GM12878 (cell line): ENCODE measurements around the gene IFNAR2. TPM values are rescaled to one million over a fixed set of nuclear protein-coding genes. Genes with fewer than 3 reads are reported as not detected.

Source experiments
- ATAC-seq: fragments of 200-7000 bp; cut with Tn5 transposase; 3 replicates; pipeline ENCODE4 v1.9.1; 2020; ENCODE audit warnings: mild to moderate bottlenecking, moderate library complexity
- BruUV-seq: library from RNA; stranded (reverse); fragments of 400-500 nt; replicated peaks from 2 replicates; lab custom pipeline; 2021; lab: Mats Ljungman, UMichigan
- CTCF ChIA-PET: fragments of 300-600 bp; sonication (Branson Sonifier 250); formaldehyde crosslinking; extraction: SDS; loops from one replicate; lab custom pipeline; 2021; ENCODE audit warnings: inconsistent platforms; lab: Yijun Ruan, JAX
- POLR2A ChIA-PET: fragments of 350-600 bp; formaldehyde crosslinking; extraction: SDS; loops from one replicate; lab custom pipeline; 2021; ENCODE audit warnings: inconsistent platforms; lab: Charles Lee
- RAD21 ChIA-PET: fragments of 300-600 bp; sonication (Branson Sonifier 250); formaldehyde crosslinking; loops from one replicate; lab custom pipeline; 2023; ENCODE audit warnings: antibody characterized with exemption; ENCODE audit not compliant: unreplicated experiment; lab: Charles Lee
- SMC1A ChIA-PET: fragments of 300-600 bp; sonication (Branson Sonifier 250); formaldehyde crosslinking; loops from one replicate; lab custom pipeline; 2023; ENCODE audit not compliant: unreplicated experiment, uncharacterized antibody; lab: Charles Lee
- DNase-seq: peaks from one replicate; pipeline ENCODE4 v3.0.0-alpha.2; 2011; ENCODE audit warnings: low read depth, low spot score
- FAIRE-seq: peaks from 3 replicates; lab custom pipeline; 2011; peaks lifted over from hg19 to GRCh38; lab: Jason Lieb, UNC
- H2AFZ ChIP-seq: 2 replicates; pipeline ENCODE4 v1.6.0; 2011; ENCODE audit warnings: low read depth, low read length, control low read depth; ENCODE audit not compliant: control insufficient read depth
- H3K27ac ChIP-seq: 2 replicates; pipeline ENCODE4 v1.5.1; 2011; ENCODE audit warnings: control low read depth; ENCODE audit not compliant: control insufficient read depth, insufficient read depth
- H3K27me3 ChIP-seq, 2 experiments: replicated peaks in 1 of 2; 2 replicates each; pipeline versions ENCODE4 v1.6.0 to v1.6.1; 2011; ENCODE audit warnings: low read length in 1 of 2; ENCODE audit not compliant: control insufficient read depth in 2 of 2, insufficient read depth in 2 of 2
- H3K36me3 ChIP-seq, 2 experiments: 2 replicates each; pipeline ENCODE4 v1.5.1; 2011; ENCODE audit warnings: low read length in 1 of 2; ENCODE audit not compliant: control insufficient read depth in 2 of 2, insufficient read depth in 2 of 2
- H3K4me1 ChIP-seq: 2 replicates; pipeline ENCODE4 v1.6.1; 2011; ENCODE audit warnings: mild to moderate bottlenecking, low read length, moderate library complexity, mixed read lengths; ENCODE audit not compliant: control insufficient read depth, insufficient read depth
- H3K4me2 ChIP-seq: 2 replicates; pipeline ENCODE4 v1.6.0; 2011; ENCODE audit warnings: control low read depth; ENCODE audit not compliant: control insufficient read depth, insufficient read depth
- H3K4me3 ChIP-seq: fragments of 200-600 bp; sonication (generic); 2 replicates; pipeline ENCODE4 v1.5.1; 2016
- H3K79me2 ChIP-seq: 2 replicates; pipeline ENCODE4 v1.6.0; 2011; ENCODE audit warnings: low read length; ENCODE audit not compliant: control insufficient read depth, insufficient read depth
- H3K9ac ChIP-seq: 2 replicates; pipeline ENCODE4 v1.8.0; 2011; ENCODE audit warnings: low read length, control low read depth, mixed read lengths; ENCODE audit not compliant: control insufficient read depth, insufficient read depth
- H3K9me3 ChIP-seq: replicated peaks from 3 replicates; pipeline ENCODE4 v1.5.1; 2011; ENCODE audit warnings: mild to moderate bottlenecking, low read length; ENCODE audit not compliant: control insufficient read depth, insufficient read depth
- H4K20me1 ChIP-seq: 2 replicates; pipeline ENCODE4 v1.6.0; 2011; ENCODE audit not compliant: control insufficient read depth, insufficient read depth
- FOXM1 ChIP-seq: IDR thresholded peaks from 2 replicates; pipeline ENCODE4 v1.6.1; 2012; ENCODE audit warnings: low read depth, mild to moderate bottlenecking, inconsistent platforms, low read length, moderate library complexity
- HSF1 ChIP-seq: fragments of 150-350 bp; IDR thresholded peaks from 2 replicates; pipeline ENCODE4 v1.6.1; 2014; ENCODE audit warnings: mild to moderate bottlenecking, low read depth, low read length
- MAX ChIP-seq: IDR thresholded peaks from 2 replicates; pipeline ENCODE4 v1.6.1; 2012; ENCODE audit warnings: low read depth, low read length, improper control_type of control experiment
- NFYA ChIP-seq: IDR thresholded peaks from 2 replicates; pipeline ENCODE4 v1.6.1; 2011; ENCODE audit warnings: low read depth, mild to moderate bottlenecking, low read length, improper control_type of control experiment, borderline replicate concordance
- NR2F1 ChIP-seq: fragments of 450-650 bp; conservative IDR thresholded peaks from 2 replicates; pipeline ENCODE4 v1.6.1; 2017; ENCODE audit warnings: mild to moderate bottlenecking
- POU2F2 ChIP-seq: IDR thresholded peaks from 3 replicates; pipeline ENCODE4 v1.6.1; 2011; ENCODE audit warnings: low read depth, mild to moderate bottlenecking, low read length, borderline replicate concordance
- PRDM15 ChIP-seq: fragments of 450-650 bp; formaldehyde crosslinking; IDR thresholded peaks from 2 replicates; pipeline ENCODE4 v1.4.0; 2020; ENCODE audit warnings: mild to moderate bottlenecking, moderate library complexity
- RAD51 ChIP-seq: fragments of 450-650 bp; IDR thresholded peaks from 2 replicates; pipeline ENCODE4 v1.6.1; 2016; ENCODE audit warnings: moderate library complexity, mild to moderate bottlenecking, inconsistent platforms
- SMC3 ChIP-seq: IDR thresholded peaks from 2 replicates; pipeline ENCODE4 v1.6.1; 2011; ENCODE audit warnings: low read length, improper control_type of control experiment, borderline replicate concordance
- ZNF217 ChIP-seq: fragments of 450-650 bp; IDR thresholded peaks from 2 replicates; pipeline ENCODE4 v1.6.1; 2017; ENCODE audit warnings: antibody characterized with exemption, mild to moderate bottlenecking
- ZNF592 ChIP-seq: fragments of 450-650 bp; IDR thresholded peaks from 2 replicates; pipeline ENCODE4 v1.6.1; 2017; ENCODE audit warnings: mild to moderate bottlenecking, moderate library complexity
- ZNF622 ChIP-seq: fragments of 450-650 bp; IDR thresholded peaks from 2 replicates; pipeline ENCODE4 v1.6.1; 2017; ENCODE audit warnings: mild to moderate bottlenecking, inconsistent platforms
- ZSCAN29 ChIP-seq: fragments of 450-650 bp; IDR thresholded peaks from 2 replicates; pipeline ENCODE4 v1.6.1; 2017; ENCODE audit warnings: mild to moderate bottlenecking, moderate library complexity
- WGBS: methylation state at CpG from one replicate; pipeline ENCODE4 v1.1.6; 2016; ENCODE audit warnings: low lambda C conversion rate; ENCODE audit not compliant: insufficient replicate concordance, insufficient coverage; ENCODE audit errors: missing lambda C conversion rate; 5-methylcytosine and 5-hydroxymethylcytosine counted together
- in situ Hi-C: fragments of 300-500 bp; cut with MboI; formaldehyde crosslinking; loops from 9 replicates; pipeline ENCODE4 v1.14.3; 2018; ENCODE audit warnings: mixed read lengths
- intact Hi-C: fragments of 100-400 bp; cut with micrococcal nuclease; formaldehyde crosslinking; loops from one replicate; pipeline ENCODE4 v1.14.2; 2022; ENCODE audit not compliant: unreplicated experiment
- polyA plus RNA-seq, 11 experiments: library from polyadenylated mRNA; depleted of rRNA in 4 of 11; unstranded in 6 of 11; stranded (reverse) in 5 of 11; fragments of >200 nt; fragmentation: Nextera tagmentation in 4 of 11; fragmentation: Illumina TruSeq in 1 of 11; extraction: Ambion mirVana in 4 of 11; extraction: Trizol in 1 of 11; gene quantifications; 1 replicate in 1 of 11; 2 replicates in 10 of 11; pipeline versions ENCODE4 v1.2.1 to v1.2.3, GENCODE V29; 2011 to 2016; ENCODE audit warnings: inconsistent platforms in 2 of 11, missing spikeins in 2 of 11, low read depth in 1 of 11
- total RNA-seq, 4 experiments: library from RNA; depleted of rRNA in 3 of 4; stranded (reverse); fragments of >200 nt in 3 of 4; fragmentation: Illumina TruSeq in 1 of 4; extraction: Trizol in 1 of 4; gene quantifications; 2 replicates each; pipeline versions ENCODE4 v1.2.1 to v1.2.3, GENCODE V29; 2013 to 2021

Gene IFNAR2
- total and polyA plus RNA-seq, 10 of the 15 experiments (the other 5 are each of a cell fraction or from before 2014, with no cell fraction given), result 8.5 to 99.7 (median 58.1) TPM

GRCh38 chr21:33244082-33244778 is 14.5 kb downstream of the IFNAR2 start (continued):
- no peak for TF ChIP-seq ZNF592

GRCh38 chr21:33244779-33245105 is 15.0 kb downstream of the IFNAR2 start:
- peaks cover 28% of the 10 kb centered on the region for H3K4me1 ChIP-seq
- H4K20me1 ChIP-seq, result no peaks in the 10 kb centered on the region
- H3K27ac ChIP-seq, result peak overlapping the region; percentile 64
- in situ Hi-C loops, result no loop called here
- BruUV-seq, result no TSS peak
- intact Hi-C loops, result no loop called here
- DNase-seq (no peak), ATAC-seq (no peak), FAIRE-seq (no peak)
- ChIA-PET CTCF (interaction anchor here (0.9 kb wide), 1 partner anchor 15 kb away, joined by 3 read pairs; no protein-coding TSS in a partner anchor), SMC1A (interaction anchor here (1.3 kb wide), 1 partner anchor 16 kb away, joined by 4 read pairs; no protein-coding TSS in a partner anchor), POLR2A (interaction anchor here (0.7 kb wide), 1 partner anchor 12 kb away, joined by 3 read pairs; no protein-coding TSS in a partner anchor), RAD21 (no interaction called here)
- WGBS, result 92% methylated on average over 2 of the region's 2 CpGs
- H3K27me3 ChIP-seq, result no peaks in the 10 kb centered on the region
- H3K9ac ChIP-seq, result no peak overlapping the region
- H3K4me2 ChIP-seq, result no peak overlapping the region
- H2AFZ ChIP-seq, result no peak overlapping the region
- peaks cover 22 to 49% of the 10 kb centered on the region in 2 experiments for H3K36me3 ChIP-seq
- peaks cover 33% of the 10 kb centered on the region for H3K79me2 ChIP-seq
- H3K4me3 ChIP-seq, result no peak overlapping the region
- no peak for TF ChIP-seq NR2F1
- TF ChIP-seq ZSCAN29, result no peak
- TF ChIP-seq FOXM1, result no peak
- no peak for TF ChIP-seq POU2F2
- TF ChIP-seq ZNF217, result no peak
- TF ChIP-seq PRDM15 (CRISPR knock-in tag), result no peak
- no peak for TF ChIP-seq ZNF622
- no peak for TF ChIP-seq HSF1
- TF ChIP-seq RAD51, result no peak
- no peak for TF ChIP-seq MAX
- TF ChIP-seq SMC3, result no peak
- no peak for TF ChIP-seq NFYA
- TF ChIP-seq, all 136 proteins: peak for 0
- H3K9me3 ChIP-seq, result no peaks in the 10 kb centered on the region
